GM10248 (cell line): Measurements from ENCODE around the gene SPATA31E1.

Experiments used
- CTCF ChIA-PET: fragments of 300-600 bp; sonication (Branson Sonifier 250); formaldehyde crosslinking; extraction: SDS; loops from one replicate; lab custom pipeline; 2021; ENCODE audit warnings: antibody characterized with exemption; lab: Yijun Ruan, JAX
- POLR2A ChIA-PET: fragments of 350-650 bp; sonication (Branson Sonifier 250); formaldehyde crosslinking; extraction: SDS; loops from one replicate; lab custom pipeline; 2020; ENCODE audit warnings: antibody characterized with exemption; lab: Yijun Ruan, JAX
- DNase-seq: peaks from one replicate; pipeline ENCODE4 v3.0.0; 2012; ENCODE audit errors: extremely low spot score
- CTCF ChIP-seq: IDR thresholded peaks from 2 replicates; pipeline ENCODE4 v1.5.1; 2012; ENCODE audit warnings: mild to moderate bottlenecking, low read depth; ENCODE audit errors: extremely low read depth, missing control alignments, control extremely low read depth

Gene SPATA31E1

DNA sequence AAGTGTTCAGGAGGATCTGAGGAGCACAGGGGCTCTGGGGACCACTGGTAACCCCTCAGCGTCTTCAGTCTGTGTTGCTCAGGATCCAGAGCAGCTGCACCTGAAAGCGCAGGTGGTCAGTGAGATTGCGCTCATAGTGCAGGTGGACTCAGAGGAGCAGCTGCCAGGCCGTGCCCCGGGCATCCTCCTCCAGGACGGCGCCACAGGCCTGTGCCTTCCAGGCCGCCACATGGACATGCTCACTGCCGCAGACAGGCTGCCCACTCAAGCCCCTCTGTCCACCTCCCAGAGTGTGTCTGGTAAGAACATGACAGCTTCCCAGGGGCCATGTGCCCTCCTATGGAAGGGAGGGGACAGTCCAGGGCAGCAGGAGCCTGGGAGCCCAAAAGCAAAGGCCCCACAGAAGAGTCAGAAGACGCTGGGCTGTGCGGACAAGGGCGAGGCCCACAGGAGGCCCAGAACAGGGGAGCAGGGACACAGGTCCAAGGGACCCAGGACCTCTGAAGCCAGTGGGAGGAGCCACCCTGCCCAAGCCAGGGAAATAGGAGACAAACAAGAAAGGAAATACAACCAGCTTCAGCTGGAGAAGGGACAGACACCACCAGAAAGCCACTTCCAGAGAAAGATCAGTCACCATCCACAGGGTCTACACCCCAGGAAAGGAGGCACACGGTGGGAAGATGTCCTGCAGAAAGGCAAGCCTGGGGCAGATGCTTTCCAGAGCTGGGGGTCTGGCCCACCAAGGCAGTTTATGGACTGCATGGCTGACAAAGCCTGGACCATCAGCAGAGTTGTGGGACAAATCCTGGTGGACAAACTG, 5.2 kb downstream of the SPATA31E1 start:
- TF ChIP-seq CTCF: no peak
- no peak for DNase-seq
- ChIA-PET POLR2A (no interaction called here), CTCF (no interaction called here)

GRCh38 chr9:87888501-87888900, 5.8 kb downstream of the SPATA31E1 start:
- ChIA-PET POLR2A (no interaction called here), CTCF (no interaction called here)
- no peak for TF ChIP-seq CTCF
- DNase-seq: no peak

- no peak for TF ChIP-seq CTCF
- DNase-seq: no peak
- POLR2A ChIA-PET: no interaction called here
- CTCF ChIA-PET: no interaction called here
These were observed 6.6 kb downstream of the SPATA31E1 start for GRCh38 chr9:87889065-87889881.

DNA sequence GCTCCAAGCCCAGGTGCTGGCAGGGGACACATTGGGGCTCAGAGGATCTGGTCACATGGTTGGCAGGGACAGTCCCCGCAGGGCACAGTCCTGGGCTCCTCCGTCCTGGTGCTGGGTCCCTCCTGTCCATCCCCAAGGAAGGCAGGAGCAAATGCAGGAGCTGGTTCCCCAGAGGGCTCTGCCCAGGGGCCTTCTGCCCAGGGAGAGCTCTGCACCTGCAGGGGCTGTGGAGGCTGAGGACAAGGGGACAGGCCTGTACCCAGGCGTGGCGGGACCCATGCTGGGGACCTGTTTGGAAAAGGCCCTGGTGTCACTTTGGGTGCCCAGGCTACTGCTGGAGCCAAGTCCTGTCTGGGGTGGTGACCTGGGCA, 7.2 kb downstream of the SPATA31E1 start:
- TF ChIP-seq CTCF: no peak
- ChIA-PET CTCF (no interaction called here), POLR2A (no interaction called here)
- DNase-seq: no peak

- no peak for TF ChIP-seq CTCF
- DNase-seq: no peak
- ChIA-PET CTCF (no interaction called here), POLR2A (no interaction called here)
These were observed 8.2 kb downstream of the SPATA31E1 start for GRCh38 chr9:87890837-87891236.

DNA sequence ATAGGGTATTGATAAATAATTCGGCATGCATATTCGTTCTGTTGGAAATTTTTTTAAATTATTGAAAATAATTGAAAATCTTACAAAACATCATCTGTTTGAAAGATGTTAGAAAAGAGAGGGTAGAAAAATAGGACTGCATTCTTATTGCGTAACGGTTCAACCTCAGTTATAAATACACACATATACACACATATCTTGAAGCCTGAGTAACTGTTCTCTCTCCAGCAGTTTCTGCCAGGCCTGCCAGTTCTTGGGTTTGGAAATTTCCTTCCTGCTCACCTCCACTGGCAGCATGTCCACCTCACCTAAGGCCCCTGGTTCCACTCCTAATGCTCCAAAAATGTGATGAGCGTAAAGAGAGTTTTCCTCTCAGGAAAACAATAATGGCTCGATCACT, 9.1 kb downstream of the SPATA31E1 start:
- no peak for DNase-seq
- ChIA-PET CTCF (no interaction called here), POLR2A (no interaction called here)
- TF ChIP-seq CTCF: no peak
